ENCODE measurements around the gene ELL2.

The ELL2 gene

GRCh38 chr5:95976606-95977005, 15.0 kb upstream of the ELL2 start:
- ATAC-seq: no peak

- no peak for ATAC-seq
Observed at GRCh38 chr5:95975703-95976102, 14.1 kb upstream of the ELL2 start.

- peak; percentile 49 to 51 for ATAC-seq
Observed at GRCh38 chr5:95973793-95974325, 12.2 kb upstream of the ELL2 start.

GRCh38 chr5:95972196-95972595, 10.5 kb upstream of the ELL2 start:
- ATAC-seq: peak in 1 of 2 donors; percentile 43

GRCh38 chr5:95970359-95970704, 8.7 kb upstream of the ELL2 start:
- no peak for ATAC-seq

- no peak for ATAC-seq
Observed at GRCh38 chr5:95969651-95970358, 8.2 kb upstream of the ELL2 start.

- no peak for ATAC-seq
Observed at GRCh38 chr5:95969055-95969454, 7.4 kb upstream of the ELL2 start.

GRCh38 chr5:95967236-95967635, 5.6 kb upstream of the ELL2 start:
- ATAC-seq: no peak

- no peak for ATAC-seq
Observed at GRCh38 chr5:95966005-95966404, 4.4 kb upstream of the ELL2 start.

- ATAC-seq: no peak
Observed at GRCh38 chr5:95963650-95964410, 2.2 kb upstream of the ELL2 start.

- ATAC-seq: no peak
Observed at GRCh38 chr5:95962785-95963184, 1.1 kb upstream of the ELL2 start.

- no peak for ATAC-seq
Observed at GRCh38 chr5:95962475-95962773, 773 bp upstream of the ELL2 start.

GRCh38 chr5:95960667-95961616, 709 bp downstream of the ELL2 start:
- ATAC-seq: peak; percentile 67 to 78

GRCh38 chr5:95959888-95960666, 1.6 kb downstream of the ELL2 start:
- ATAC-seq: no peak

GRCh38 chr5:95959051-95959887, 2.4 kb downstream of the ELL2 start:
- ATAC-seq: no peak

- ATAC-seq: no peak
Observed at GRCh38 chr5:95958310-95959014, 3.2 kb downstream of the ELL2 start.

- ATAC-seq: no peak
Observed at GRCh38 chr5:95957561-95958203, 4.0 kb downstream of the ELL2 start.

GRCh38 chr5:95956900-95957293, 4.8 kb downstream of the ELL2 start:
- ATAC-seq: no peak

GRCh38 chr5:95956021-95956899, 5.4 kb downstream of the ELL2 start:
- no peak for ATAC-seq

Data from activated CD4-positive, CD25-positive, alpha-beta regulatory T cell treated with anti-CD3 and anti-CD28 coated beads, Interleukin-2, amount 50 U/mL, for 24 hours (primary cell).